Measurements from ENCODE around the gene METTL24. TPM values are rescaled to one million over a fixed set of nuclear protein-coding genes. Genes with fewer than 3 reads are reported as not detected.

The METTL24 gene, protein sequence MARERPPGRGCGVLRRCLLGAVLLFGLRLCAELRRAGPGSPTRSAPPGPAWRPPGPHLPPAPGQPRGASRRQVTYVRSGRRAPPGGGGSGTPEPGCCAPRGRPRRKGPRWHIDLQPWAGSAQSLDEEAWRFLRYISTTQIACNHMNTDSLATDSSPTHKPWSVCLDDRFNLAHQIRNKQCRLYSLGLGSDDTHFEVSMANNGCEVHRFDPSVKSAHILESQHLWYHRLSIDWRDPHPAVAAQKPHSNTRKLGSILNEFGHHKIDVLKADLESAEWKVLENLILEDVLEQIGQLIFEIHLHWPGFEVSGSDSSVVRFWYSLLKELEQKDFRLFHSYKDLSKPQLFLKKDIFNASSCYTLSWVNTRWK
- 5.5 TPM for total RNA-seq (ENCODE audit: insufficient read depth, low replicate concordance)

DNA sequence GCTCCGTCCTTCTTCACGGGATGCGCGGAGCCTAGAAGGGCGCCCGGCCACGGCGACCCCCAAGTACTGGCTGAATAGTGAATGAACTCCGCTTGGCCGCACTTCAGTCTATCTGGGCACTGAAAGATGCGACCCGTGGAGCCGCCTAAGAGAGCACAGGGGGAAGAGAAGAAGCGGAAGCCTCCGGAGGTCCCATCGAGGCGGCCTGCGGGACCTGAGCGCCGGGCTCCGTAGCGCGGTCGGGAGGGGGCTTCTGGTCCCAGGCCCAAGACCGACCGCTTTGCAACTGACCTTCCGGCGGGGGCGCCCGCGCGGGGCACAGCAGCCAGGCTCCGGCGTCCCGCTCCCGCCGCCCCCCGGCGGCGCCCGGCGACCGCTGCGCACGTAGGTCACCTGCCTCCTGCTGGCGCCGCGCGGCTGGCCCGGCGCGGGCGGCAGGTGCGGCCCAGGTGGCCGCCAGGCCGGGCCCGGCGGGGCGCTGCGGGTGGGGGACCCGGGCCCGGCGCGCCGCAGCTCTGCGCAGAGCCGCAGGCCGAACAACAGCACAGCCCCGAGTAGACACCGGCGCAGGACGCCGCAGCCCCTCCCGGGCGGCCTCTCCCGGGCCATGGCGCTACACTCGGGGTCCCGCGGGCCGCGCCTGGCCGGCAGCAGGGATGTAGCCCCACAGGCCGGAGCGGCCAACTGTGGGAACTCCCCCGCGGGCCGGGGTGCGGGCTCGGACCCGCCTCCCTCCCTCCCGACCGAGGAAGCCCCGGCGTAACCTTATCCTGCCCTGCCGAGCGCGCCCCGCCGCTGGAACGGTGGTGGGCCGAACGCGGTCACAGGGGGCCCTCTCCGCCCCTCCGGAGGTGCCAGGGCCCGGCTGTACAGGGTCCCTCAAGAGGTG, at the start of gene METTL24:
Gene METTL24 (minus strand): TSS at position 686 of the 889 bp plus-strand sequence. CDS start 77 bp downstream, at position 609.
- peak; percentile 48 for DNase-seq (ENCODE audit: low spot score)

DNA sequence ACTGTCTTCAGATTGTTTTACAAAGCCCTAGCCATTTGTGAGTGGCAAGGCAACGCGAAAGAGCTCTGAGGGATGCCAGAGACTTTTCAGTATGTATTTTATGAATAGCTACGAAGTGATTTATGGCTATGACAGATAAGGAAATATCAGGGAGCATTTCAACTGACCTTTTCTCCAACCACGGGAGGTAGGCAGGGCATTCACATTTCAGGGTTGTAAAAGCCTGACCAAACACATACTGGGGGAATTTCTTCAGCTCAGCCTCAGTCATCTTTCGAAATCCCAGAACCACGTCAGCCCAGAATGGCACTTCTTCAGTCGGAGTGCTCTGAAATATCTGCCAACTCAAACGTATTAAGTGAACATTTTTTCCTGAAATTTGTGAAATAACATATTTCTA, 46.5 kb upstream of the METTL24 start:
- DNase-seq (ENCODE audit: low spot score), result peak; percentile 72

DNA sequence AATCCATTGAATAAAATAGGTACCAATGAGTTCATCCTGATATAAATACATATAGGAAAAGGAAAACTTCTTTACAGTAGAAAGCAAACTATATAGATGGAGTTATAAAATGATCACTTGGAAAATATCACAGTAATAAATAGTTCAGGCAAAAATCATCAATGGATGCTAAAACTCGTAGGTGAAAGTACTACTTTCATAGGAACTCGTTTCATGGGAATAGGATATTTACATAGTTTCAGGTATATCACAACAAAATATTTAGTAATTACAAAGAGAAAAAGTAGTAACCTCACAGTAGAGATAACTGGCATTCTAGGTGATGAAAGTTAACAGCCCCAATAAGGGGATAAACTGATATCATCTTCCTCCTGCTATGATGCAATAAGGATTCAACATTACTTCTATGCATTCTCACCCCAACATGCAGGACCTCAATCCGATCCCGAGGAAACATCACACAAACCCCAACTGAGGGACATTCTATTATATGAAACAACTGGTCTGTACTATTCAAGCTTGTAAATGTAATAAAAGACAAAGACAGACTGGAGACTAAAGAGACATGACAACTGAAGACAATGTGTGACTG, 43.5 kb upstream of the METTL24 start:
- no peak for DNase-seq (ENCODE audit: low spot score)

DNA sequence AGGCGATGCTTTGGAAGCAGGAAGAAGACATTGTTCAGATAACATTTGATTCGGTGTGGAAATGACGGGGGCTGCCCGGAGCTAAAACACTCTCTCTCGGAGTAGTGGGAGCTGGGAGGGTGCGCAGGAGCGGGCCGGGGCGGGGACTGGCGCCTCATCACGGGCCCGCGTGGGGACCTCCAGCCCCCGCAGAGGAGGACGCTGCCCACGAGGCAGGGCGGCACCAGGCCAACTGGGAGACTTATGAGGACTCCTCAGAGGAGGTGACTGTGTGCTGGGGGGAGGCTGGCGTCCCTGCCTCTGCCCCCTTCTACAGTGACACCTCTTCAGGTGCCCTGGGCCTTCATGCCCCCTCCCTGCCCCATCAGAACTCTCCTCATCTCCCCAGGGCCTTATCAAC, 42.1 kb upstream of the METTL24 start:
- DNase-seq (ENCODE audit: low spot score), result no peak

DNA sequence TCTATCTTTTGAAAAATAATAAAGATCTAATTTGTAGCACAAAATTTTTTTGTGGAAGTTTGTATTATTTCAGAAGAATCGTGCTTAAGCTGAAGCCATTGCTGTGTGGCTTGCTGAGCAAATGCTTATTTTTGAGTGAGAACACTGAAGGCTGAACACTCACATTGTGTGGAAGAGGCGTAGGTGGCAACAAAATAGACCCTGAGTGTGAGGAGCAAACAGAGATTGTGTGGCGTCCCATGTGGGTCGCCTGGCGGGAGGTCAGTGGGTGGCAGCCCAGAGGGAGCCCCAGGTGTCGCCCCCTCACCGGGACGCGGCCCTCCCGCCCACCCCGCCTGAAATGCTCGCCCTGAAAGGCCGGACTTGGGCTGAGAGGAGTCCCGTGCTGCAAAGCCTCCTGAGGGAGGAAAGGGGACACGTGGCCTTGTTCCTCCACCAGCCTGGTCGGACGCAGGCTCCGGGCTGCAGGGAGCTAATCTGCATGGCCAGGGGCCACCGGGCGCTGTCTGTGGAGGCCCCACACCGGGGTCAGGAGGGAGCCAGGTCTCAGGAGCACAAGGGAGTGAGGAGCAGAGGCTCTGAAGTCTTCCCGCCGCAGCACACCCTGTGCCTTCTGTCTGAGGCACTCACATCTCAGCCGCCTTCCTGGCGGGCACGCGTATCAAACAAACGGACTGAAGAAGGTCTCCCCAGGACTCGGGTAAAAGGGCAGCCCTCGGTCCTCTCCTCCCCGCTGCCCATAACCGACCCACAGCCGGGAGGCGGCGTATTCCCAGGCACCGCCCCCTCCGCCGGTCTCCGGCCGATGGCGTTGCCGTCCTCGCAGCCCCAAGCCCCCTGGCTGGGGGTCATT, 41.3 kb upstream of the METTL24 start:
- DNase-seq (ENCODE audit: low spot score), result no peak

DNA sequence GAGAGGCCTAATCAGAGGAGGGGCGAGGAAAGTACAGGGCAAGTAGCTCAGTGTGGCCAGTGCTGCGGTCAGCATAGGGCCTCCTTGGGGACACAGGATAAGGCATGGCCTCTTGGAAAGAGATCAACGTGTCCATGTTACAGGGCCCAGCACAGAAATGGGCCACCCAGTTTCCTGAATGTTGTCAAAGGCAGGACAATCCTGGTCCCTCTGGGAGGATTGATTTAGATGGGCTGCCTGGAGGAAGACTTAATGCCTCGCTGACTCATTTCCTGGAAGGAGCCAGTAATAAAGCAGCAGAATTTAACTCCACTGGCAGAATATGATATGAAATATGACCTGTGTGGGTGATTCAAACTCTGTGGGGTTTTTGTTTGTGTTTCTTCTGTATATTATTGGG, 40.6 kb upstream of the METTL24 start:
- DNase-seq (ENCODE audit: low spot score), result no peak

DNA sequence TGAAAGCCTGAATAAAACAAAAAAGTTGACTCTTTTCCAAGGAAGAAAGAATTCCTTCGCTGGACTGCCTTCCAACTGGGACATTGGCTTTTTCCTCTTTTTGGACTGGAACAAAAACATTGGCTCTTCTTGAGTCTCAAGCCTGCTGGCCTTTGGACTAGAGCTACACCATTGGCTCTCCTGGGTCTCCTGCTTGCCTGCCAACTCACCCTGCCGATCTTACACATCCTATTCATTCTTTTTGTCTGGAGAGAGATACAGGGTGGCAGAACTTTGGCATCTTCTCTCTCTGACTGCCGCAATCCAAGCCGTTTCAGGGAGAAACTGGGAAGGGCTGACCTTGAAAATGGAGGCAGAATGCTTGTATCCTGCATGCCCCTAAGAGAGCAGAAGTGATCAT, 37.1 kb upstream of the METTL24 start:
- no peak for DNase-seq (ENCODE audit: low spot score)

DNA sequence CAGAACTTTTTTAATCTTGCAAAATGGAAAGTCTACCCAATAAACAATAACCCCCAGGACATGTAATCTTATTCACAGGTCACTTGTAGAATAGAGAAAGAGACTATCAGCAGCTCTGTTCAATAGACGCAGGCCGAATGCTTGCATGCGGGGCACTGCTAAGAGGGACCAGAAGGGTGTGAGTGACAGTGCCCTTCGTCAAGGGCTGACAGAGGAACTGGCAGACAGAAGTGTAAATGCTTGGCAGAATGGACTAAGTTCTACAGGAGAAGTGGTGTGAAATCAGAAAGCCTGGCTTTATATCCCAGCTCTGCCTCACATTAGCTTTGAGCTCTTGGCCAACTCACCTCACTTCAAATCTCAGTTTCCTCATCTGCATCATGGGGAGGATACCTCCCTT, 36.3 kb upstream of the METTL24 start:
- no peak for DNase-seq (ENCODE audit: low spot score)

DNA sequence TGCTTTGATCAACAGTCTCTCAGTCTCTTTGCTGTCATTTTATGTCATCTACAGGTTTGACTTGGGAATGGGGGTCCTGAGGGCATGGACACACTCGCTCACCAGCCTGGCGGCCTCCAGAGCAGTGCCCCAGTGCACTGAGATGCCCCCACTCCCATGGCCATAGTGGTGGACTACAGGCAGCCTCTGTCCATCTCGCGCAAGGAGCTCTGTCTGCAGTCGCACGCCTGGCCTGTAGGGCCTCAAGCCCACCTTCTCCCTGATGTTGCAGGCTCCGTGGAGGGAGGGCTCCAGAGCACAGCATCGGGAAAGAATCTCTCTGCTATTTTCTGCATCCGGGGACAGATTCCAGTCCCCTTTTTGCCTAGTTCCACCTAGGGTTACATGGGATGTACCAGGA, 34.6 kb upstream of the METTL24 start:
- no peak for DNase-seq (ENCODE audit: low spot score)

DNA sequence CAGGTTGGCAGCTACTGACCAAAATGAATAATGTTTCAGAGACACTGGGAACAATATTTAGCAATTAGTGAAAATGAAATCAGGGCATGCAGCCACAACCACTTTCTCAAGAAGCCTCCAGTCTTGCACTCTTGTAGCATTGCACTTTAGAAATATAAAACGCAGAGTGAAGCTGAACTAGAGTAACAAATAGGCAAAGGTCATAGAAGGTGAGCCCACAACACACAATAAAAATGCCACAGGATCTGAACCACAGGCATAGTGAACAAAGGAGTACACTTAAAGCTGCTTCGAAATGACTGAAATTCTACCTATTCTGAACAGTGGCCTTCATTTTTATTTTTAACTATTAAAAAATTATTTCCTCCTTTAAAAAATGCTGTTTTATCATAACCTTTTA, 32.3 kb upstream of the METTL24 start:
- DNase-seq (ENCODE audit: low spot score), result no peak

DNA sequence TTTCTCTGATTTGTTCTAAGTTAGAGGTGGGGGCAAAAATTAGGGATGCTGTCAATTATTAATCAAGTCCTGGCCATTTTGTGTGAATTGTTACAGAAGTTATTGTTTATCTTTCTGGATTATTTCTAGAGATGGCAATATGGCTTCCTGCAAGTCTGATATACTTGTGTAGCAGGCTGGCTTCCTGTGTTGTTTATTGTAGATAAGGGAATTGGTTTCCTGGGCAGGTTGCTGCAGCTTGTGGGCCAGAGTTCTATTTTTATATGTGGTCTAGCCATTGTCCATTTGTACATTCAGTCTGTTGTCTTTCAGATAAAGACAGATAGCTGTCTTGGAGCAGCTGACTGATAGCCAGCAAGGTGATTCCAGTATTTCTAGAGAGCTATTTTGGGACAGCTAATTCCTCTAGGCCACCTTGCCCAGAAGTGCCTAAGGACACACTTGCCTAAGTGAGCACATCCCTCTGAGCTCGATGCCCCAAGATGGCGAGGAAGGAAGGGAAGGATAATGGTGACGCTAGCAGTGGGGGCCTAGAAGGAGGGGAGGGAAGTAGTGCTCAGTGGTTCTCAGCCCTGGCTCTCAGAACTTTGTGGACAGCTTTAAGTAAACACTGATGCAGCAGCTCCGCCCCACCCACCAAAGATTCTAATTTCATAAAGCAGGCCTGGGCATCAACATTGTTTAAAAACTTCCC, 31.7 kb upstream of the METTL24 start:
- no peak for DNase-seq (ENCODE audit: low spot score)

DNA sequence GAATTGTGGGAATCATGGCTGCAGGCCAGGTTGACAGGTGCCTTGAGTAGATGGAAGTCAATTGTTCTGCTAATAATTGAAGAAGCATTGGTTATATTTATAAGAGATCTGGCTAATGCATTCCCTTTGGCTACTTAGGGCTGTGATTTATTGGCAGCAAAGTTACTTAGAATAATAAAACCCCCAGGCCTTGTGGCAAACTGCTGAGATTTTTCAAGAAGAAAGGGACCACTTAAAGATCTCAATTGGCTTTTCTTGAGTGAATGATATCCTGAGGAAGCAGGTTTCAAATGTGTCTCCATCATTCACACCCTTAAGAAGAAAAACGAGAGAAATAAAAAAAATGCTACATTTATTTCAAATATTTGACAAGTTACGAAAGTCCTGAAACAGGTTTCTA, 29.8 kb upstream of the METTL24 start:
- no peak for DNase-seq (ENCODE audit: low spot score)

DNA sequence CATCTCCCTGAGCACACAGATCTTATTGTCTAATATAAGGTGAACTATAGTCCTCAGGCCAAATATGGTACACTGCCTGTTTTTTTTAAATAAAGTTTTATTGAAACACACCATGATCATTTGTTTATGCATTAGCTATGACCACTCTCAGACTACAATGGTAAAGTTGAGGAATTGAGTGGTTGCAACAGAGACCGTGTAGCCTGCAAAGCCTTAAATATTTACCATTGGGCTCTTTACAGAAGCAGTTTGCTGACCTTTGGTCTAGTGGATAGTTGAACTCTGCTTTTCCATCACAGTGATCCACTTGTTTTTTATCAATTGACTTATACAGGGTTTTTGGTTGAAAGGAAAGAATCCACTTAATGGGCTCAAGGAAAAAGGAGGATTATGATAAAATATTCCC, 27.3 kb upstream of the METTL24 start:
- no peak for DNase-seq (ENCODE audit: low spot score)

DNA sequence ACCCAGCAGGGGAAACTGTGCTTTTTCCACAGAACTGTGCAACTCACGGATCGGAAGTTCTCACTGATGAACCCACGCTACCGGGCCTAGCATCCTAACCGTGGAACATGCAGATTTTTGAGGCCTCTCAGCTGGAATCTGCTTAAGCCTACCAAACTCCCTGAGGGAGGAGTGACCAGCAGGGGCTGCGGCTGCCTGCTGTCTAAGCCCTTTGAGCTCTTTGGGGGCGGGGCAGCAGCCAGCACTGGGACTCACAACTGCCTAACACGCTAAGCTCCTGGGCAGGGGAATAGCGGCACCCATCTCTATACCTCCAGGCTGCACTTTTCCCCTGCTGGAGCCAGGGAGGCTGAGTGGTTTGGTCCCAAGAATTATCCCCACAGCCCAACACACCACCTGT, 20.4 kb upstream of the METTL24 start:
- DNase-seq (ENCODE audit: low spot score), result peak; percentile 80

DNA sequence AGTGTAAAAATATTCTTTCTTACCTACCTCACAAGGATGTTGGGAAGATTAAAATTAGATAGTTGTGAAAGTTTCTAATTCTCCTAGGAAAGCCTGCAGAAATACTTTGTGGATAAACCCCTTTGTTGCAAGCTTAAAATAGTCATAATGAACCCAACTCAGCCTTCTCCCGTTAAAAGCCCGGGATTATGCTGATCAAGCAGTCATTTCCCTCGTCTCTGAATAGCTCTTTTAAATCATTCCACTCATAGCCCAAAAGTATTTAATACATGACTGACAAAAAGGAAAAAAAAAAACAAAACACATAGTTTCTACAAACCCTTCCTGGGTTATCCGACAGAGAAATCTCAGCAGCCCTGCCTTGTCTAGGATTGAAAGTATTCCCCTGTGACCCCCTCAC, 10.9 kb upstream of the METTL24 start:
- DNase-seq (ENCODE audit: low spot score), result peak; percentile 75

DNA sequence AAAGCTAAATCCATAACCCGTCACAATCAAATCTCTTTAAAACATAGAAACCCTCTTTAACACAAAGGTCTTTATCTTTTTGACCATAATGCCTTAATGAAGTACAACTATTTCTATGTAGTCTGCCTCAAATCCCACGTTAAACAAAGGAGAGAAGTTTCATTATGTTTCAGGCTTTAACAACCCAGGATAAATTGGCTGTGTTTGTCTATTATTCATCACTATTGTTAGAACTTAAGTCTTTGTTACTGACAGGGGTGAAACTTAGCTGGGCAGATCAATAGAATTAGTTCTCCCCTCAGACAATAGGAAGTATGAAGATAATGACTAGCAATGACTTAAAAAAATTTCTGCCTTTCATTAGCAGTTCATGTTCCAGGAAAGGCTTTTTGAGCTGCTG, 10.1 kb upstream of the METTL24 start:
- no peak for DNase-seq (ENCODE audit: low spot score)

DNA sequence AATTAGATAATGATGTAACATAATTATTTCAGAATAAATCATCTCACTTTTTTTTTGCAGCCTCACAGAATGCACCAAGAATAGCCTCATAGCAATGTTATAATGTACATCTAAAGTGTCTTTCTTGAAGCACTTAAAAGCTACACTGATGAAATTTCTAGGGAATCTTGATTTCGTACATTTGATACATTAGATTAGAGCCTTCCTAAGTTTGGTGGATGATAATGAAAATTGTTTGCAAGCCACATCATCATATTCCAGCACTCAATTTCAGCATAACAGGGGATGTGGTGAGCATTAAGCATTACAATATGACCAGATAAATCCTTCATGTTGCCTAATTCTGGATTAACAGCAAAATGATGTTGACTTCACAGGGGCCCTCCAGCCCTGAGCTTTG, 9.7 kb upstream of the METTL24 start:
- peak; percentile 42 for DNase-seq (ENCODE audit: low spot score)

DNA sequence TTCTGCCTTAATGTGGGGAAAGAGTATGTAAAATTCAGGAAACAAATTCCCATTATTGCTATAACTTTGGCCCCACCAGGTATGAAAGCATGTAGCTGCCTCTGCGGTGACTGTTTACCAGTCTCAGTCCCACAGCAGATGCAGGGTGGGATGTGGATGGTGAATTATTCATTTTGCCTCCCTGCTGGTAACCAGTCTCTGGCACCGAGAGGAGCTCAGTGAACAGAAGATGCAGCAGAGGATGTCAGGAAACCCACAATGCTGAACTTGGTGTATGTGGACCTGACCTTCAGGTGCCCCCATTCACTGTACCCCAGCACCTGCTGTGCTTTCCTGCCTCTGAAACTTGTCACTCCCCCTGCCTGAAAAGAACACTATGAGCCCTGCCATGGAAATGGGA, 8.8 kb upstream of the METTL24 start:
- DNase-seq (ENCODE audit: low spot score), result no peak

DNA sequence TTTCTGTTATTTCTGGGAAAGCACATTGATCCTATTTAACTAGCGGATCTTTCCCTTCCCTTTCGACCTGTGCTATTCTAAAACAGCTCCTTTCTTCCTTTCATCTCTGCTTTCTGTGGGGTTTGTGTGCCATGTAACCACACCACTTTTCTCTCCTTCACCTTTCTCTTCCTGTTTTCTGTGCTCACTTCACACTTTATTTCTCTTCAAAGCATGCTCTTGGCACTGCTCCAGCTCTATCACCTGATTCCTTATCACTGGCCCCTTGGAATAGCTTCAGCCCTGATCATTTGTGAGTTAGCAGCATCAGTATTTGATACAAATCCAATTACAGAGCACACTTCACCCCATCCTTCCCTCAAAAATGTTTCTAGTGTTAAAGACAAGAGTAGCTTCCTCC, 8.1 kb upstream of the METTL24 start:
- DNase-seq (ENCODE audit: low spot score), result peak; percentile 61

DNA sequence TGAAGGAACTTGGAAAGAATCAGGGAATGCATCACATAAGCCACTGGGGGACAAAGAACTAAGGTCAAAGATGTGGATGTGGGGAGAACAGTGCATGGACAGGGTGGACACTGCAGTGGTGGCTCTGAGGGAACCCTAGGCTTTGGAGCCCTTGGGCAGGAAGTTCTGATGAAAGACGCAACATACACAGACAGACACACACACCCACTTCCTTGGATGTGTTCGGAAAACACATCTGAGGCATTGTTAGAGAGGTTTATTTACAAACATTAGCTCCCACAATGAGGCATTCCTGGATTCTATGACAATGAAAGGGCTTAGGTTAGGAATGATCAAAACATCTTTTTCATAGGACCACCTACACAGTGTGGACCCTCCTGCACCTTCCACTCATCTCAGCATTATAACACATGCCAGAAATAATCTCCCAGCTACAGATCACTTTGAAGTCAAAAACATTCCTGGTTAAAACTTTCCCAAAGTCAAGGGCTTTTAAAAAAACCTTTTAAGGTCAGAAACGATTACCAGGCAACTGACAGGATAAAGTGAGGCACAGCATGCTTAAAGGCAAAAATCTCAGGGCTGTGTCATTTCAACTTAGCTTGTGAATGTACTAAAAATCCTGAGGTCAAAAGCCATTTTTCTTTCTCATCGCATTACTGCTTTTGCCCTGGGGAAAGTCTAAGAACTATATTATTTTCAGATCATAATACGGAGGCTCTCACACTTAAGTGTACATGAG, 6.4 kb upstream of the METTL24 start:
- DNase-seq (ENCODE audit: low spot score), result peak; percentile 93
